GM19372 (cell line): Measurements from ENCODE around the gene PRDM2.

Source experiments
- ATAC-seq: cut with Tn5 transposase; IDR thresholded peaks from one replicate; pipeline ENCODE4 v1.9.1; 2021; ENCODE audit warnings: mild to moderate bottlenecking, low read depth, moderate library complexity; ENCODE audit not compliant: unreplicated experiment

PRDM2 gene

DNA sequence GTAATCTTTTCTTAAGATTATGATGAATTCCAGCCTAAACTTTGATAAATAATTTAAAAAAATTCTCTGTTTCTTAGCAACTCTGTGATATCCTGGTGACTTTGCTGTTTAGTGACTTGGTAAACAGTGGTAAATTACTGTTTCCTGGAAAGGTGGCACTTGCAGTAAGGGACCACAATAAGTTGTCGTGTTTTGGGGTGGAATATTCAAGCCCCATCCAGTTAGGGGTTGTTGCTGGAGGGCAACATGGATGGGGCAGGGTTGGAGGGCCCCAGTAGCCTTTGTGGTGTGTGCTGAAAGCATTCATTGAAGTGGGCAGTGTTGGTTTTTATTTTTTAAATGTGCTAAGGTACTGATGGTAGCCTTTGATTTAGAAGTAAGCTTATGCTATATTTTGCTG, 30.3 kb downstream of the PRDM2 start:
- no peak for ATAC-seq

DNA sequence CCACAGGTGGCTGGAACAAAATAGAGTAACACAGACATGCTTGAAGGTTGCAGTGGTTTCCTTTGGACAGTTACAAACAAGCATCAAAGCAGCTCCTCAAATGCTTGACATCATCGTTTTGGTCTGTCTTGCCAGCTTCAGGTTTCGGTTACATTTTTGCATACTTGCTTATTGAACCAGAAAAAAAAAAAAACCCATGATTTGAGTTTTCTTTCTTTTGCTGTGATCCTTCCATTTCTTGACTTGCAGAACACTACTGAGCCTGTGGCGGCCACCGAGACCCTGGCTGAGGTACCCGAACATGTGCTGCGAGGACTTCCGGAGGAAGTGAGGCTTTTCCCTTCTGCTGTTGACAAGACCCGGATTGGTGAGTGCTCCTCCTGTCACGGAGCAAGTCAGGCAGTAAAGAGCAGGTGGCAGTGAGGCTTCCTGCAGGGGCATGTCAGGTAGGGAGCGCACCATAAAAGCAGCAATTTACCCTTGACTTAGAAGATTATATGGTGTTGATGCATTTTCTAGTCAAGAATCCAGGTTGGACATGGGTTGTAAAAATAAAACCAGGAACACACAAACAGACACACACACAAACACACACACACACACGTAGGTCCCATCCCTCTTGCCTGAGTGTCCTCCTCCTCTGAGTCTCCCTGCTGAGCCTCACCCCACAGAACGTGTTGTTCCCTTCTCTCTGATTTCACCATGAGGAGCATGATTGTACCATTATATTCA, 30.9 kb downstream of the PRDM2 start:
- ATAC-seq, result peak; percentile 87

DNA sequence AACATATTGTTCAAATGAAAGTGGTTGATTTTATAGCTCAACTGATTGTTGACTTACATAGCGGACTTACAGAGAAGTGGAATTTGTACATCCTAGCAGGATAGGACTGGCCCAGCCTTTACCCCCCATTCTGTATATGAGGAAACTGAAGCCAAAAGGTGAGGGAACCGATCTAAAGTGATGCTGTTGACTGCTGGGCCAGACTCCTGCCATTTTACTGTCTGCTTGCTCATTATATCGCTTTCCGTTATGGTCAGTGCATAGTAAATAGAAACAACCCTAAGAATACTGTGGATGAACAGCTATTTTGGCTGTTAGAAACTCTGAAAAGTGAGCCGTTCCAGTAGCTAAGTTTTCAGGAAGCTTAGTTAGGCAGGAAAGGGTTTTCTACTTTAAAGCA, 31.9 kb downstream of the PRDM2 start:
- ATAC-seq, result no peak

DNA sequence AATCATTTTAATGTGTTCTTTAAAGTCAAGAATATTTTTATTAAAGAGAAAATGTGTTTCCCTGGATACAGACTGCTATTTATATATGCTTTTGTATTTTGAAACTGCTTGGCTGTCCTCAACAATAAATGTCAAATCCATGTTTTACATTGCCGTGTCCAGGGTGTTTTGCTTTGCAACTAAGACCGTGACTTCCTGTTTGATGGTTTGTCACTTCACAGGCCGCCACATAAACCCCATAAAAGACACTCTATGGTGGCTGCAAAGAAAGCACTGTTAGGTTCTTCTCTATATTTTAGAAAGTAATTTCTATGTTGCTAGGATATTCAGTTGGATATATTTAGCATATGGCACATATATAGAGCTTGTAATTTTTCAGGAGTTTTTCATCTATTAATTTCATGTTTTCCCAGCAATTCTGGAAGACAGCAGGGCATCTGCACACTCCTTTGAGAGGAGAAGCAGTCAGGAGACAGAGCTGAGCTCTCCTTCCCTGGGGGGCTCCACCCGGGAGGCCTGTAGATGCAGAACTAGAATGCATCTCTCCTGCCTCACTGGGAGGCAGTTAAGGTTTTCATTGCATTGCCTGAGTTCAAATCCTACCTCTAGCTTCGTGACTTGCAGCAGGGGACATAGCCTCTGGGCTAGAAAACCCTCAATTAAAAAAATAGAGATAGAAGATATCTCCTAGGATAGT, 33.1 kb downstream of the PRDM2 start:
- no peak for ATAC-seq

DNA sequence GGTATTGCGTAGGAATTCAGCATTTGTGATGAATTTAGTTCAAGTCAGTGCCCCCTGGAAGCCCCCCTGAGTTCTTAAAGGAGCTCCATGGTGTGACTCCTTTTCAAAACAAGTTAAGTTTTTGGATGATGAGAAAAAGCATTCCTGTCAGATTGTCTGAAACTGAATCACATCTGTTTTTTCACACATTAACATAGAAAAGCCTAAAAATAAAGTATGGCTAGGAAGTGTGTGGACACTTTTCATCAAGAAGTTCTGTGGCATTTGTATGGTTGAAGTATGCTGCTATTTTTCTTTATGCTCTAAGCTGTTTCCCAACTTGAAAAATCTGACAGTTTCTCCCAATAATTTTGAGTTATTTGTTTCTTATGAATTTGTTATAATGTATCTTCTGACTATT, 33.7 kb downstream of the PRDM2 start:
- ATAC-seq, result no peak

DNA sequence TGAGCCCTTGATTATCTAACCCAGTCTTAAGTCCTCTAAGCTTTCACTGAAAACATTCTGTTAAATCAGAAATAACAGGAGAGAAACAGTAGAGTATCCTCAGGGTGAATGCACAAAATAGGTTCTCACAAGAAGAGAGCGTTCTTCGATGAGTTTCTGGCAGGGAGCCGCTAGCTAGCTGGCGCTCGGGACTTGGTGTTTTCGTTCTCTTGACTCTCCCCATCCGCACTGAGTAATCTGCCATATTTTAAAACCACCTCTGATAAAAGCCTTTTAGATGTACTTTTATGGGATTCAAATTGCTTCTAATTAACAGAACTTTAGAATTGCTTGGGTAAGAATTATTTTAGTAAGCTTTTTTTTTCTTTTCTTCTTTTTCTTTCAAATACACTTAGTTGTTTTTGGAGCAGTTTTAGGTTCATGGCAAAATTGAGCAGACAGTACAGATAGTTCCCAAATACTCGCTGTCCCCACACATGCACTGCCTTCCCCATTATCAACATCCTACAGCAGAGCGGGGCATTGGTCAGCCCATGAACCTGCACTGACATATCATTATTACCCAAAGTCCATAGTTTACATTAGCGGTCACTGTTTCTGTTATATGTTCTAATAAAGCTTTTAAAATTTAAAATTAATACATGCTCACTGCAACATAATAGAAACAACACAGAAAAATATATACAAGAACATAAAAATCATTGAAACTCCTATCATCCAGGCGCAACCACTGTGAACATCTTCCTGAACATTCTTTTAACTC, 35.4 kb downstream of the PRDM2 start:
- no peak for ATAC-seq

DNA sequence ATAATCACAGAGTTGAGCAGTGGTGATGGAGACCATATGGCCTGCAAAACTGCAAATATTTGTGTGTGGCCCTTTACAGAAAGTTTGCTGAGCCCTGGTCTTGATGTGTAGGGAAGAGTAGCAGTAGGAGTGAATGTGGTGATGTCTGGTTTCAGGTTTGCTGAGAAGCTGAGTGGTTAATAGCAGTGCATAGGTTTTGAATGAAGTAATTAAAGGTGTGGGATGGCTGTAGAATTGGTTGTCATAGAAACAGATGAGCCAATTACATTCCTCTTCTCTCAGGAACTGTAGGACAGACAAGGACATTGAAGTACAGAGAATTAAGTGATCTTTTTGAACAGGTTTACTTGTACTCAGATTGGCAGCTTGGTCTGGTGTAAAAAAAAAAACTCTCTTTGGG, 37.4 kb downstream of the PRDM2 start:
- ATAC-seq, result no peak

DNA sequence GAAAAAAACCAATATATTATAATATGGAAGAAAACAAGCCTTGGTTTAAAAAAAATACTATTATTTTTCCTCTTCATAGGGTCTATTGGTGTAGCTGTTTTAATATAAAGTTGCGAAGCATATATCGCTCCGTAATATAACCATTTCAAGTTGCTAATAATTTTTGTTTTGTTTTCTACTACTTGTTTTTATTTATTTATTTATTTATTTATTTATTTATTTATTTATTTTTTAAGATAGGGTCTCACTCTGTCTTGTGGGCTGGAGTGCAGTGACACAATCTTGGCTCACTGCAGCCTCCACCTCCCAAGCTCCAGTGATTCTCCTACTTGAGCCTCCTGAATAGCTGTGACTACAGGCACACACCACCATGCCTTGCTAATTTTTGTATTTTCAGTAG, 46.4 kb downstream of the PRDM2 start:
- ATAC-seq, result no peak

DNA sequence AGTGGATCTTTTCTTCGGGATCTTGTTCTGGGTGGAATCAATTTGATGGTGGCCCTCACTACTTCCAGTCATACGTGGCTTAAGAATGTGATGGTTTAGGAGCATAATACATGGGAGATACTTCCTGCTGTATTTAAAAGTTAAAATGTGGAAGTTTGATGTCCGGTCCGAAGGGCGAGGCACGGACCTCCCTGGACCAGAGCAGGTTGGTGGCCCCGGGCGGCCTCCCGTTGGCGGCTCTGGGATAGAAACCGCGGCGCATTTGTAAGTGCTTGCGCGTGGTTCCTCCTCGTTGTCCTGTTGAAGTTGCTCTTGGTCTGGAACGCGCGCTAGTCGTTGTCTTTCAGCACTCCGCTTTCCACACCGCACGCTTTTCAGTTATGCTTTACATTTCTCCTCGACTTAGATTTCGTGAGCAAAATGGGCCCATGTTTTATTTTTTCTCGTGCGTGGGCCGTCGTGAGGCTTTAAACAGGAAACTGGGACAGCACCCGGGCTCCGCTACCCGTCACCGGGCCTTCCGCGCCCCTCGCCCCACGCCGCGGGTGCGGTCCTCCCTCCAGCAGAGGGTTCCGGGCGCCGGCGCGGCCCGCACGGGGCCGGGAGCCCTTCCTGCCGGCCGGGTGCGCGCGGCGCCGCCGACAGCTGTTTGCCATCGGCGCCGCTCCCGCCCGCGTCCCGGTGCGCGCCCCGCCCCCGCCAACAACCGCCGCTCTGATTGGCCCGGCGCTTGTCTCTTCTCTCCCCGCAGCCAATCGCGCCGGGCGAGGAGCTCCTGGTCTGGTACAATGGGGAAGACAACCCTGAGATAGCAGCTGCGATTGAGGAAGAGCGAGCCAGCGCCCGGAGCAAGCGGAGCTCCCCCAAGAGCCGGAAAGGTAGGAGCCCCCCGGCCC, 48.9 kb downstream of the PRDM2 start:
- peak; percentile 75 for ATAC-seq

DNA sequence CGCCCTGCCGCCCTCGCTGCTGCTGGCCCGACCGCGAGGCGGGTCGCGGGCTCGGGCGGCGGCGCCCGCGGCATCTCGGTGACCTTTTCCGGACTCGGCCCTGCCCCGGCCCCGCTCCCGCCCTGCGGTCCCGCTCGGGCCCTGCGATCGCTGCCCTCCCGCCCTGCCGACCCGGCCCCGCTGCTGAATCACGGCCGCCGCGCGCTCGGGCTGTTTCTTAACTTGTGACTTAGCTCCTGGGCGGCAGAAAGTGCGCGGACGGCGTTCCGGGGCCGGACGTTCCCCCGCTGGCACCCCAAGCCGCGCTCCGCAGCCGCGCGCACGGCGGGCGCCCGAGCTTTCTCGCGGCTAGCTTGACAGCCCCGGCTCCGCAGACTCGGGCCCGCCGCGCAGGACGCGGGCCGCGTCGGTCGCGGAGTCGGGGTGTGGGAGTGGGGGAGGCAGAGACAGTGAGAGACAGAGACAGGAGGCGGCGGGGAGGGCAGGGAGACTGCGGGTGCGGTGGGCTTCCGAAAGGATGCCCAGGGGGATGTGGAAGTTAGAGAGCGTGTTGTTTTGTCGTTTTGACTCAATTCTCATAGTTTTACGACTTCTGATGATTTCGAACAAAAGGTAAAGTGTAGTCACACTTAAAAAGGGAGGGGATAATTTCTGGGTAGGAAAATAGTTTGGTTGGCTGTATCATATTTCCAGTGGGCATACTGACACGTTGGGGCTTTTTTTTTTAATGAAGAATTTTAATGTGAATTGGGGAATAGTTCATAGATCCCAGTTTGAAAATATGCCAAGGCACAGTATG, 49.8 kb downstream of the PRDM2 start:
- ATAC-seq, result peak; percentile 5

DNA sequence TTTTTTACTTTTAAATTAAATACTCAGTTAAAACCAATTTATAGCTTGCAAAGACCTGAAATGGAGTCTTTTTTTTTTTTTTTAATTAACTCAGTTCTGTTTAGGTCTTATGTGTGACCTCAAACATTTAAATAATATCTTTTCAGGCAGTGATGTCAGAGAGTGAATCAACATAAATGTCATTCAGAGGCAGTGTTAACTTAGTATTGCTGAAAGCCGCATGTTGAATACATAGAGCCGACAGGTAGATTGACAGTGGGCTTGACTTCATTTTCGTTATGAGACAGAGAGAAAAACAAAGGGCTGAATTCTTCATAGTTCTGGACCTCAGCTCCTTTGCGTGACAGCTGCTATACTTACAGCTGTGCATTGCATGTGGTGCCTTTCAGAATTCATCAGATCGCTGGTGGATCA, 51.5 kb downstream of the PRDM2 start:
- ATAC-seq, result no peak

DNA sequence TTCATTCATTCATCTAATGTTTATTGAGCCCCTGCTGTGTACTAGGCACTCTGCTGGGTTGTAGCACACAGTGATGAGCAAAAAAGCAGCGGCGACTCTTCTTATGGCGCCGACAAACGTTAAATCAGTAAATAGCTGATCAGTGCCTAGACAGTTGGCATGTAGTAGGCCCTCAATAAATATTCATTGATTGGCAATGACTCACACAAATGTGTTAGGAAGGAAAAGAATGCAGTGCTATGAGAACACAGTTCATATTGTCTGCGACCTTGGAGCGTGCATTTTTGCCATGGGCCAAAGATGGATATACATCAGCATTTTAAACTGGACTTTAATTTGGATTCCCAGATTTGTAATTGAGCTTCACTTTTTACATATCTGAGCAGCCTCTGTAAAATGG, 52.0 kb downstream of the PRDM2 start:
- no peak for ATAC-seq

DNA sequence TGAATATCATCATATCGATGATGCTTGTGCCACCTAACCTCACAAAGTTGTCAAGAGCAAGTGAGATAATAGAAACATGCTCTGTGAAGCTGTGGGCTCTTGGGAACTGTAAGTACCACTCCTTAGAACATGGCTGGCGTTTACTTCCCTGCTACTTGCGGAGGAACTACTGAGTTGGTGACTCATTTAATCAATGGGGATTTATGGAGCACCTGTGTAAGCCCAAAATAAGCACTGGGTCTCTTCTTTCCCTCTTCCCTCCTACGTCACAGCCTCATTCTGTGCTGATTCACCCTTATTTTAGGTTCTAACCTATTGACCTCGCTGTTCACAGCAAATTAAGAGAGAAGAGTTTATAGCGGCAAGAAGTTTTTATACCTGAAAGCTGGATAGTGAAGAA, 52.9 kb downstream of the PRDM2 start:
- ATAC-seq, result no peak

DNA sequence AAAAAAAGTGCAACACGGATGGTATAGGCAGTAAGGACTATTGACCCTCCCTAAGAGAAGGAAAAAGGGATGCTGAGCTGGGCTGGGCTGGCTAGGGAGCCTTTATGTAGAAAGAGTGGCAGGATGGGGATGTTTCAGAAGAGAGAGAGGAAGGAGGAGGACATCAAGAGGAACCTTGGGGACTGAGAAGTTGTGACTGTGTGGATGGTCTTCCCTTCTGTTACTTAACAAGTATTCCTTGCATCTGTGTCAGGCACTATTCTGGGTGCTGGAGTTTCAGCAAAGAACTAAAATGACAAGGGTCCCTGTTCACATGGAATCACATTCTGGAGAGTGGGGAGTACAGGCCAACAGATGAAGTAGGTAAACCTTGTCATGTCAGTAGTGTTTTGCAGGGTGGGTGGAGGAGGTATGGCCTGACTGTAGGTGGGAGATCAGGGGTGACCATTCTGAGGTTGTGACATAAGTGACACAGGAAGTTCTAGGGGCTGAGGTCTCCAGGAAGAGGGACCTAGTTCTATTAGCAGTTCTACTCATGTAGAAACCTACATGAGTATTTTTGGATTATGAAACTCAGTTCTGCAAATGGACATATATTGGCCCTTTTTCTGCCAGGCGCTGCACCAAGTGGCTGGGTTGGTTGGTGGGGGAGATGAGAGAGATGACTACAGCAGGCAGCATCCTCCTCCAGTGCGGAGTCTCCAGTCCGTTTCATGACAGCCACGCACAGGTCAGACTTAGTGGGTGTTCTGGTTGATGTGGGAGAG, 53.8 kb downstream of the PRDM2 start:
- ATAC-seq, result no peak

DNA sequence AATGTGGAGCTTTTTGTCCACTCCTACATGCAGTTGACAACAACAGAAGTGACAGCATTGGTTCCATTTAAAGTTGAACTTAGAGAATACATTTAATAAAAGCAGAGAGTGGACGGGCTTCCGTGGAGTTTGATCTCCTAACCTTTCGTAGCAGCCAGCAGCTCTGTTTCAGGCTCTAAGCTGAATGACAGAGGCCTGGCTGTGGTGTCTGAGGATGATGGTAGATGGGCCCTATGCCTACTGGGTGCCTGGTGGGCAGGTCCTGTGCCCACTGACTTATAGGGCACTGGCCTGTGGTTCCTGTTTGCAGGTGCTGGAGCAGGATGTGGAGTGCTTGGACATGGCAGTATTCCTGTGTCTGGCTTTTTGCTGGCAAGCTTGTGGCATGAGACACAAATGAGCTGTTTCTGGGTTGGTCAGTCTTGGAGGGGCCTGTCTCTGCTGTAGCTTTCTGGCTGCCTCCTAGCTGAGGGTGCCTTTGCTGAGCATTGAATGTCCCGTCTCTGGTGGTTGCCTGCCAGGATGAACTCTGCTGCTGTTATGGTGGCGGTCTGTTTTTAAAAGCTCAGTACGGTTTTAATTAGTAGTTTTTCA, 54.6 kb downstream of the PRDM2 start:
- no peak for ATAC-seq

DNA sequence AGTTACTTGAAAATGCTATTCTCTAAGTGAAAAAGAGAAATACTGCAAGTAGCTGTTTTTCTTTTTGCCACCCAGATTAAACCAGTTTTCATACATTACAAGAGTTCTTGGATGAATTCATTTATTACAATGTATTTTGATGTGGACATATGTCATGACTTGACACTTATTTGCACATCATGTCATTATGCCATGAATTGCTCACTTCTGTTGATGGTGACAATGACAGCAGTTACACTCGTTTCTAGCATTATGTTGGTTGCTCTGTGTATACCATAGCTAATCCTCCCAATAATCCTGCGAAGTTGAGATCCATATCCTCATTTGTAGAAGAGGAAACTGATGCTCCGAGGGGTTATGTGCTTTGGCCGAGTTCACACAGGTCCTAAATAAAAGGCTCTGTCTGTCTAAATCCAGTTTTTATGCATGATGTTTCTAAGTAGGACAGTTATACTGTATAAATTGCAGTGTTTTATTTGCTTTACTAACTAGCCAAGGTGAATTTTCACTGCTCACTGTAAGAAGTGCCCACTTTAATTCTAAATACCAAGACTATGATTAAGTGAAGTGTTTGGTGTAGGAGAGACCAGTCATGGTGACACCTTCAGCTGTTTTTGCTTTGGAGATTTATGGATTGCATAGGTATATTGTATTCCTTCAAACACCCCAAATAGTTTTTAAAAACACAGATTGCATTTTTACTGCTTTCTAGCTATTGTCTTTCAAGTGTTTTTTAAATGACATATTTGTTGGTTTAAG, 56.7 kb downstream of the PRDM2 start:
- no peak for ATAC-seq

DNA sequence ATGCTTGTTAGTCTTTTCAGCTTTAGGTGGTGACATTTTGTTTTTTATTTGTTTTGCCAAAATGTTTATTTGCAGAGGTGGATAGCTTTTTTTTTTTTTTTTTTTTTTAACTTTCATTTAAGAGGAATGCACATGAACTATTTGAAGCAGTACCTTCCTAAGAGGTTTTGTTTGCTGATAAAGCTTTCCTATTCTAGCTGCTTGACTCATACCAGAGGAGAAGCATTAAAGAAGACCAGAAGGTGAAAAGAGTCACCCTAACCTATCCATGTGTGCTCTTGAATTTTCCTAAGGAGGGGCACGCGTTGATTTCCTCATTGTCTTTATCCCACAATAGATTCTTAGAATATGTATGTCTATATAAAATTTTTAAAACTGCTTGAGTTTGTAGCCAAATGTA, 57.7 kb downstream of the PRDM2 start:
- no peak for ATAC-seq

DNA sequence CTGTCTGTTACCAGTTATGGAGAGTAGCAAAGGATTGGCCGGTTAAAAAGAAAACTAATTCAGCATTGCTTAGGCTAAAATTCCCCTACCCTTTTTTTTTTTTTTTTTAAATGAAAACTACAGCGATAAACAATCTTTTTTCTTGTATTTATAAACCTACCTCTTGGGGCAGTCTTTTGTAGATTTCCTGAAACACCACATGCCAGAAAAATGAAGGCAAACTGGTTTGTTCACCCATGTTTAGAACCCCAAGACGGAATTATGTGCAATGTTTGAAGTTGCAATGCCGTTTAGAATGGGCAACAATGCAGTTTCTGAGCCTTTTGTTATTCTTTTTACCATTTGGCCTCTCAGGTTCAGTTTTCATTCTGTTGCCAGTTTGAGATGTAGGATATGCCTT, 59.1 kb downstream of the PRDM2 start:
- no peak for ATAC-seq
